Naive thymus-derived CD8-positive, alpha-beta T cell (primary cell): ENCODE data around the gene CACNB1. TPM values are rescaled to one million over a fixed set of nuclear protein-coding genes. Genes with fewer than 3 reads are reported as not detected.
A peak's percentile ranks its signal among the peaks of the same experiment; 100 is the strongest.

Experiments used
- ATAC-seq, 2 donors: fragments of 150-1000 bp; cut with Tn5 transposase in 1 of 2; sonication (Bioruptor Pico), chemical (Tn5 transposase) in 1 of 2; 1 replicate in 1 of 2; 2 replicates in 1 of 2; pipeline ENCODE4 v1.10.0; 2021; ENCODE audit warnings: mild to moderate bottlenecking in 2 of 2, moderate library complexity in 2 of 2
- POLR2A ChIA-PET: fragments of 350-600 bp; sonication (Branson Sonifier 250); formaldehyde crosslinking; loops from one replicate; lab custom pipeline; 2021; ENCODE audit warnings: antibody characterized with exemption; lab: Charles Lee
- DNase-seq, 10 donors: peaks; one replicate each; pipeline versions ENCODE4 v3.0.0 to v3.0.0-alpha.2; 2020 to 2022
- H3K27ac Mint-ChIP-seq, 10 donors: one replicate each; pipeline ENCODE4 v1.8.0; 2020 to 2022; ENCODE audit warnings: mild to moderate bottlenecking in 10 of 10, mixed read lengths in 10 of 10, moderate library complexity in 4 of 10, inconsistent platforms in 1 of 10
- H3K27me3 Mint-ChIP-seq, 5 donors: one replicate each; pipeline ENCODE4 v1.8.0; 2021 to 2022; ENCODE audit warnings: mixed read lengths in 5 of 5
- H3K36me3 Mint-ChIP-seq, 3 donors: one replicate each; pipeline ENCODE4 v1.8.0; 2020 to 2022; ENCODE audit warnings: mixed read lengths in 3 of 3, mild to moderate bottlenecking in 2 of 3, inconsistent platforms in 1 of 3
- H3K4me1 Mint-ChIP-seq, 4 donors: one replicate each; pipeline ENCODE4 v1.8.0; 2021 to 2022; ENCODE audit warnings: mixed read lengths in 4 of 4
- H3K4me3 Mint-ChIP-seq, 10 donors: one replicate each; pipeline ENCODE4 v1.8.0; 2020 to 2022; ENCODE audit warnings: mild to moderate bottlenecking in 10 of 10, mixed read lengths in 10 of 10, moderate library complexity in 6 of 10, inconsistent platforms in 1 of 10
- H3K9me3 Mint-ChIP-seq, 9 donors: one replicate each; pipeline ENCODE4 v1.8.0; 2020 to 2022; ENCODE audit warnings: mixed read lengths in 9 of 9, mild to moderate bottlenecking in 3 of 9, inconsistent platforms in 1 of 9, moderate library complexity in 1 of 9
- polyA plus RNA-seq, 3 donors: library from polyadenylated mRNA; unstranded; fragments of 300-500 nt; fragmentation: Illumina TruSeq; gene quantifications; one replicate each; pipeline ENCODE4 v1.2.3, GENCODE V29; 2021
- total RNA-seq, 8 experiments: library from RNA in 2 of 8; stranded (reverse) in 2 of 8; gene quantifications; one replicate each; pipeline ENCODE4 v1.2.3 and lab custom pipeline; 2021 to 2026

Gene CACNB1
- total and polyA plus RNA-seq, 5 experiments from 2014 or later = 0.75 to 12.0 (median 6.3) TPM; not detected in 1

GRCh38 chr17:39145143-39145542 lies 52.3 kb downstream of the CACNB1 start:
- no peak for DNase-seq
- peaks cover 0 to 5% (median 0%) of the 10 kb centered on the region in 5 donors for H3K27me3 Mint-ChIP-seq
- H3K27ac Mint-ChIP-seq = peak overlapping the region in 1 of 10 donors; percentile 20
- H3K36me3 Mint-ChIP-seq = peaks cover 0 to 11% (median 0%) of the 10 kb centered on the region in 3 donors
- H3K4me1 Mint-ChIP-seq = peaks cover 18 to 46% (median 37%) of the 10 kb centered on the region in 4 donors
- ATAC-seq = no peak
- no peaks in the 10 kb centered on the region for H3K9me3 Mint-ChIP-seq
- no peak overlapping the region for H3K4me3 Mint-ChIP-seq
- POLR2A ChIA-PET = interaction anchor here (0.8 to 1.9 kb wide), 6 partner anchors 9 to 88 kb away, joined by 3 to 11 read pairs (median 4); no protein-coding TSS in a partner anchor

DNA sequence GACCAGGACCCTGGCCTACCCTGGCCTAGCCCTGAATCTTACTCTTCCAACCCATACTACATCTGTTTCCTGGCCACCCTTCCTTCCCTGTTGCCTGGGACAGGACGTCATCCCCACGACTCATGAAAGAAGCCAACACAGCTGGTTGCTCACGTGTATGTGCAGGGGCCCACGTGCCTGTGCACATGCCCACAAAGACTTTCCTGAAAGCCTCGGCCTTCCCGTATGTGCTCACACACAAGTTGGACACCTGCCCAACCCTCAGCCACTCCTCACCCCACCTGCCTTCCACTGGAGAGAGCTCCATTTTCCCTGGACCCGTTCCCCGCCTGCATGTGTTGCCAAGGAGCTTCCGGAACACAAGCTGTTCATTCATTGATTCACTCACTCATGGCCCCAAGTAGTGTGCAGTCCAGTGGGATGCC lies 53.0 kb downstream of the CACNB1 start:
- H3K4me3 Mint-ChIP-seq = no peak overlapping the region
- peaks cover 0 to 11% (median 0%) of the 10 kb centered on the region in 3 donors for H3K36me3 Mint-ChIP-seq
- H3K4me1 Mint-ChIP-seq = peaks cover 11 to 39% (median 30%) of the 10 kb centered on the region in 4 donors
- H3K27me3 Mint-ChIP-seq = no peaks in the 10 kb centered on the region
- no peaks in the 10 kb centered on the region for H3K9me3 Mint-ChIP-seq
- no peak for ATAC-seq
- H3K27ac Mint-ChIP-seq = peak overlapping the region in 6 of 10 donors; percentile 1 to 84 (median 41)
- POLR2A ChIA-PET = interaction anchor here (0.8 to 1.9 kb wide), 4 partner anchors 9 to 88 kb away, joined by 3 to 11 read pairs (median 4); no protein-coding TSS in a partner anchor
- DNase-seq = no peak

DNA sequence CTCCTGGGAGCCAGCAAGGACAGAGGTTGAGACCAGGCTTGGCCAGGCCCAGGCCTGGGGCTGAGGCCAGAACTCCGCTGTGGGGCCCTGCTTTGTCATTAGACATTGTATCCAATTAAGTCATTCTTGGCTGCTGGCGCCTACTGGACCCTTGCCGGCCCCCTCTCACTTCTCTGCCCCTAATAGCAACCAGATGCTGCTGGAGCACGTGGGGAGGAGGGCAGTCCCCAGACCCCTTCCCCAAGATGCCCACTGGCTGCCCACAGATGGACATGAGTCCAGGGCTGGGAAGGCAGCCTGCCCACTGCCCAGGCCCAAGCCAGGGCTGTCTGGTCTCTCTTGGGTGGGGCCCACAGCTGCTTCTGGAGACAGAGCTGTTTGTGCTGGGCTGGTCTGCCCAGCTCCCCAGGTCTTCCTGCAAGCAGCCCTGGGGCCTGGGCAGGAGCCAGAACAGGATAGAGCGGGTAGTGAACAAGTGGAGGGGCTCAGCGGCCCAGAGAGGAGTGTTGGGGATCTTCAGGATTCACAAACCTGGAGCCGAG lies 53.8 kb downstream of the CACNB1 start:
- Mint-ChIP-seq H3K27ac (peak overlapping the region in 1 of 10 donors; percentile 80), H3K36me3 (peaks cover 0 to 11% (median 4%) of the 10 kb centered on the region in 3 donors)
- DNase-seq = no peak

GRCh38 chr17:39141915-39142664 lies 55.4 kb downstream of the CACNB1 start:
- Mint-ChIP-seq H3K27ac (peak overlapping the region in 2 of 10 donors; percentile 46 to 58), H3K4me3 (no peak overlapping the region), H3K36me3 (peaks cover 0 to 14% (median 7%) of the 10 kb centered on the region in 3 donors)

More for the DNA sequence above, 53.8 kb downstream of the CACNB1 start:
- POLR2A ChIA-PET = interaction anchor here (1.8 to 1.9 kb wide), 3 partner anchors 10 to 87 kb away, joined by 4 to 11 read pairs (median 5); no protein-coding TSS in a partner anchor
- Mint-ChIP-seq H3K9me3 (no peaks in the 10 kb centered on the region), H3K4me1 (peaks cover 8 to 36% (median 25%) of the 10 kb centered on the region in 4 donors), H3K27me3 (no peaks in the 10 kb centered on the region), H3K4me3 (no peak overlapping the region)
- no peak for ATAC-seq

DNA sequence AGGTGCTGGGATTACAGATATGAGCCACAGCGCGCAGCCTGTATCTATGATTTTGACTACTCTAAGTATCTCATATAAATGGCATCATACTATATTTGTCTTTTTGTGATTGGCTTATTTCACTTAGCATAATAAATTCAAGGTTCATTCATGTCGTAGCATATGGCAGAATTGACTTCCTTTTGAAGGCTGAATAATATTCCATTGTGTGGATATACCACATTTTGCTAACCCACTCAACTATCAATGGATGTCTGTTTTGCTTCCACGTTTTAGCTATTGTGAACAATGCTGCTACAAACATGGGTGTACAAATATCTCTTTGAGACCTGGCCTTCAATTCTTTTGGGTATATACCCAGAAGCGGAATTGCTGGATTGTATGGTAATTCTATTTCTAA lies 56.2 kb downstream of the CACNB1 start:
- H3K9me3 Mint-ChIP-seq = peaks cover 0 to 2% (median 0%) of the 10 kb centered on the region in 9 donors
- H3K4me3 Mint-ChIP-seq = no peak overlapping the region
- peak overlapping the region in 1 of 10 donors; percentile 45 for H3K27ac Mint-ChIP-seq
- no peak for DNase-seq
- H3K27me3 Mint-ChIP-seq = no peaks in the 10 kb centered on the region
- no peak for ATAC-seq
- POLR2A ChIA-PET = no interaction called here
- H3K4me1 Mint-ChIP-seq = peaks cover 3 to 31% (median 16%) of the 10 kb centered on the region in 4 donors
- H3K36me3 Mint-ChIP-seq = peaks cover 0 to 14% (median 14%) of the 10 kb centered on the region in 3 donors

More at GRCh38 chr17:39141915-39142664, 55.4 kb downstream of the CACNB1 start:
- Mint-ChIP-seq H3K9me3 (no peaks in the 10 kb centered on the region), H3K27me3 (no peaks in the 10 kb centered on the region), H3K4me1 (peaks cover 3 to 32% (median 16%) of the 10 kb centered on the region in 4 donors)
- ATAC-seq (no peak), DNase-seq (no peak)
- POLR2A ChIA-PET = no interaction called here

GRCh38 chr17:39139561-39139960 lies 57.9 kb downstream of the CACNB1 start:
- Mint-ChIP-seq H3K27ac (peak overlapping the region in 2 of 10 donors; percentile 27 to 28), H3K27me3 (no peaks in the 10 kb centered on the region), H3K9me3 (peaks cover 0 to 2% (median 0%) of the 10 kb centered on the region in 9 donors), H3K4me1 (peaks cover under 1 to 22% (median 6%) of the 10 kb centered on the region in 4 donors), H3K36me3 (peaks cover 0 to 22% (median 18%) of the 10 kb centered on the region in 3 donors), H3K4me3 (no peak overlapping the region)
- DNase-seq (no peak), ATAC-seq (no peak)
- POLR2A ChIA-PET = no interaction called here

GRCh38 chr17:39139161-39139511 lies 58.3 kb downstream of the CACNB1 start:
- ATAC-seq (no peak), DNase-seq (no peak)
- no peak overlapping the region for H3K27ac Mint-ChIP-seq
- H3K36me3 Mint-ChIP-seq = peaks cover 0 to 22% (median 18%) of the 10 kb centered on the region in 3 donors
- H3K4me1 Mint-ChIP-seq = peaks cover 0 to 17% (median 3%) of the 10 kb centered on the region in 4 donors
- no peak overlapping the region for H3K4me3 Mint-ChIP-seq
- no peaks in the 10 kb centered on the region for H3K27me3 Mint-ChIP-seq
- H3K9me3 Mint-ChIP-seq = peaks cover 0 to 2% (median 0%) of the 10 kb centered on the region in 9 donors
- POLR2A ChIA-PET = no interaction called here

- H3K4me1 Mint-ChIP-seq = peaks cover 0 to 15% (median 2%) of the 10 kb centered on the region in 4 donors
- no peaks in the 10 kb centered on the region for H3K27me3 Mint-ChIP-seq
- ATAC-seq (no peak), DNase-seq (no peak)
- peak overlapping the region in 3 of 10 donors; percentile 4 to 57 (median 9) for H3K27ac Mint-ChIP-seq
- POLR2A ChIA-PET = no interaction called here
- peaks cover 0 to 22% (median 18%) of the 10 kb centered on the region in 3 donors for H3K36me3 Mint-ChIP-seq
- H3K9me3 Mint-ChIP-seq = peaks cover 0 to 2% (median 0%) of the 10 kb centered on the region in 9 donors
- no peak overlapping the region for H3K4me3 Mint-ChIP-seq
These were observed 58.9 kb downstream of the CACNB1 start for GRCh38 chr17:39138431-39139160.

GRCh38 chr17:39134878-39135277 lies 62.6 kb downstream of the CACNB1 start:
- no peak for DNase-seq
- POLR2A ChIA-PET = no interaction called here
- Mint-ChIP-seq H3K4me3 (no peak overlapping the region), H3K36me3 (peaks cover 0 to 35% (median 14%) of the 10 kb centered on the region in 3 donors), H3K9me3 (peaks cover 0 to 2% (median 0%) of the 10 kb centered on the region in 9 donors), H3K27me3 (no peaks in the 10 kb centered on the region), H3K4me1 (peaks cover 0 to 19% (median 5%) of the 10 kb centered on the region in 4 donors), H3K27ac (peak overlapping the region in 3 of 10 donors; percentile 16 to 48 (median 46))
- ATAC-seq = no peak

GRCh38 chr17:39132192-39132610 lies 65.3 kb downstream of the CACNB1 start:
- Mint-ChIP-seq H3K27ac (peak overlapping the region in 2 of 10 donors; percentile 41 to 56), H3K36me3 (peaks cover 0 to 28% (median 11%) of the 10 kb centered on the region in 3 donors), H3K4me1 (peaks cover 0 to 11% (median 5%) of the 10 kb centered on the region in 4 donors), H3K27me3 (no peaks in the 10 kb centered on the region), H3K4me3 (no peak overlapping the region), H3K9me3 (peaks cover 0 to 2% (median 0%) of the 10 kb centered on the region in 9 donors)
- ATAC-seq (no peak), DNase-seq (no peak)
- POLR2A ChIA-PET = no interaction called here

GRCh38 chr17:39131616-39132015 lies 65.9 kb downstream of the CACNB1 start:
- Mint-ChIP-seq H3K4me1 (peaks cover 0 to 13% (median 6%) of the 10 kb centered on the region in 4 donors), H3K27ac (peak overlapping the region in 5 of 10 donors; percentile 13 to 89 (median 31)), H3K36me3 (peaks cover 0 to 24% (median 11%) of the 10 kb centered on the region in 3 donors), H3K27me3 (no peaks in the 10 kb centered on the region), H3K9me3 (peaks cover 0 to 2% (median 0%) of the 10 kb centered on the region in 9 donors), H3K4me3 (no peak overlapping the region)
- POLR2A ChIA-PET = interaction anchor here (0.5 kb wide), 1 partner anchor 21 kb away, joined by 4 read pairs; no protein-coding TSS in a partner anchor
- DNase-seq (no peak), ATAC-seq (no peak)

- peaks cover 0 to 15% (median 6%) of the 10 kb centered on the region in 4 donors for H3K4me1 Mint-ChIP-seq
- no peaks in the 10 kb centered on the region for H3K9me3 Mint-ChIP-seq
- H3K27ac Mint-ChIP-seq = peak overlapping the region in 3 of 10 donors; percentile 19 to 82 (median 47)
- no peaks in the 10 kb centered on the region for H3K27me3 Mint-ChIP-seq
- POLR2A ChIA-PET = no interaction called here
- ATAC-seq (no peak), DNase-seq (no peak)
- H3K36me3 Mint-ChIP-seq = peaks cover 0 to 16% (median 7%) of the 10 kb centered on the region in 3 donors
- H3K4me3 Mint-ChIP-seq = no peak overlapping the region
These were observed 67.3 kb downstream of the CACNB1 start for GRCh38 chr17:39130205-39130604.
